BLaER1 treated with 17β-estradiol and CSF1 and Interleukin-3, amounts not matched to agents 10 nM and 100 nM (cell line): ENCODE results near the gene URAD.
"Not testable (repeated sequence)": the region's sequence is repeated elsewhere in the genome, so short reads cannot be mapped to it uniquely, and the experiment has no call there.

Source experiments
- H3K27ac ChIP-seq, 11 experiments: shearing (Covaris generic); formaldehyde crosslinking; 2 replicates each; pipeline ENCODE4 v1.8.1; 2022
- H3K27me3 ChIP-seq, 11 experiments: shearing (Covaris generic); formaldehyde crosslinking; 2 replicates each; pipeline ENCODE4 v1.8.1; 2022
- H3K36me3 ChIP-seq, 11 experiments: shearing (Covaris generic); formaldehyde crosslinking; 2 replicates each; pipeline ENCODE4 v1.8.1; 2022
- H3K4me1 ChIP-seq, 10 experiments: shearing (Covaris generic); formaldehyde crosslinking; 2 replicates each; pipeline ENCODE4 v1.8.1; 2022
- H3K4me2 ChIP-seq, 11 experiments: shearing (Covaris generic); formaldehyde crosslinking; 2 replicates each; pipeline ENCODE4 v1.8.1; 2022
- H3K4me3 ChIP-seq, 10 experiments: shearing (Covaris generic); formaldehyde crosslinking; 2 replicates each; pipeline ENCODE4 v1.8.1; 2022
- H3K9ac ChIP-seq, 11 experiments: shearing (Covaris generic); formaldehyde crosslinking; 2 replicates each; pipeline ENCODE4 v1.8.1; 2022
- H3K9me3 ChIP-seq, 11 experiments: shearing (Covaris generic); formaldehyde crosslinking; replicated peaks in 1 of 11; 2 replicates each; pipeline ENCODE4 v1.8.1; 2022
- H4K20me1 ChIP-seq, 11 experiments: shearing (Covaris generic); formaldehyde crosslinking; 2 replicates each; pipeline ENCODE4 v1.8.1; 2022
- Cebpa-rat ChIP-seq, 11 experiments: shearing (Covaris generic); IDR thresholded peaks; 2 replicates each; pipeline ENCODE4 v1.8.1; 2022

Gene URAD

GRCh38 chr13:28027071-28027470 is 38.6 kb upstream of the URAD start:
- H3K27me3 ChIP-seq = no peaks in the 10 kb centered on the region
- no peak for TF ChIP-seq Cebpa-rat (IDR thresholded peaks at IDR 0.05)
- no peak overlapping the region for H3K4me3 ChIP-seq
- H3K9me3 ChIP-seq = peaks cover 0 to 6% (median 0%) of the 10 kb centered on the region in 11 experiments; a peak in 2 of 22 replicates
- H3K4me1 ChIP-seq = peaks cover 0 to 22% (median 14%) of the 10 kb centered on the region in 10 experiments; a peak in 14 of 20 replicates
- H4K20me1 ChIP-seq = no peaks in the 10 kb centered on the region
- H3K27ac ChIP-seq = no peak overlapping the region
- H3K4me2 ChIP-seq = no peak overlapping the region
- no peaks in the 10 kb centered on the region for H3K36me3 ChIP-seq
- no peak overlapping the region for H3K9ac ChIP-seq

GRCh38 chr13:28026508-28026907 is 38.0 kb upstream of the URAD start:
- Histone ChIP-seq H3K27me3 (no peaks in the 10 kb centered on the region), H3K4me1 (peaks cover 0 to 17% (median 11%) of the 10 kb centered on the region in 10 experiments; a peak in 14 of 20 replicates), H3K36me3 (no peaks in the 10 kb centered on the region), H3K9me3 (0 out of 22 replicates have a peak, but pooled peaks cover 0 to 1% (median 0%) of the 10 kb centered on the region in 11 experiments), H3K9ac (no peak overlapping the region), H3K4me2 (no peak overlapping the region), H3K27ac (no peak overlapping the region), H4K20me1 (no peaks in the 10 kb centered on the region), H3K4me3 (no peak overlapping the region)
- no peak for TF ChIP-seq Cebpa-rat (IDR thresholded peaks at IDR 0.05)

DNA sequence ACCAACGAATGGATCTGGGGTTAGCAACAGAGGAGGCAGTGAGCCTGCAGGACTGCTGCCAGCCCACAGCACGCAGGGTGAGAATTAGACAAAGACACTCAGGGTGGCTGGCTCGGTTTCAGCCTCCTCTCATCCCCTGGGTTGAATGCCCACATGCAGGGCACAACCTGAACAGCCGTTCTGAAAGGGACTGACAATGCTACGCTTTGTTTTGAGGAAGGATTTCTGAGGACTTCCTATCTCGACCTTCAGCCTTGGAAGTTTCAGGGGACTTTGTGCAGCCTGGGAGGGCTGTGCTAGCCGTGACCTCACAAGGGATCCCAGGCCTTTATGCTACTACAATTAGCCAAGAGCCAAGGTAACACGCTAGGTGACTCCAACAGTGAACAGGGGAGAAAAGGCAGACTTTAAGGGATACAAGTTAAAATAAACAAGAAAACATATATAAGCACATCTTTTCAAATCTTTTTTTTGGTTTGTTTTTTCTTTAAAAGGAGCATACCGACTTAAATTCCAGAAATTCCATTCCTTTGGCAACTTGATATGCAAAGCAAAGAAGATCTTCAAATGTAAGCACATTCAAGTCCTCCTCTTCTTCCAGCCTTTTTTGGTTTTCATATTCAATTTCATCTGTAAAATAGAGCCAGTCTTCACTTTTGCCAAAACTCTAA is 34.5 kb upstream of the URAD start:
- peak overlapping the region in 3 of 11 experiments; percentile 2 to 20 (median 13); a peak in 3 of 22 replicates for H3K4me2 ChIP-seq
- TF ChIP-seq Cebpa-rat (IDR thresholded peaks at IDR 0.05) = no peak
- H3K27me3 ChIP-seq = no peaks in the 10 kb centered on the region
- H3K9ac ChIP-seq = no peak overlapping the region
- H3K36me3 ChIP-seq = no peaks in the 10 kb centered on the region
- H4K20me1 ChIP-seq = no peaks in the 10 kb centered on the region
- no peak overlapping the region for H3K27ac ChIP-seq
- no peaks in the 10 kb centered on the region for H3K9me3 ChIP-seq
- H3K4me3 ChIP-seq = no peak overlapping the region
- peaks cover 0 to 10% (median 5%) of the 10 kb centered on the region in 10 experiments; a peak in 7 of 20 replicates for H3K4me1 ChIP-seq

DNA sequence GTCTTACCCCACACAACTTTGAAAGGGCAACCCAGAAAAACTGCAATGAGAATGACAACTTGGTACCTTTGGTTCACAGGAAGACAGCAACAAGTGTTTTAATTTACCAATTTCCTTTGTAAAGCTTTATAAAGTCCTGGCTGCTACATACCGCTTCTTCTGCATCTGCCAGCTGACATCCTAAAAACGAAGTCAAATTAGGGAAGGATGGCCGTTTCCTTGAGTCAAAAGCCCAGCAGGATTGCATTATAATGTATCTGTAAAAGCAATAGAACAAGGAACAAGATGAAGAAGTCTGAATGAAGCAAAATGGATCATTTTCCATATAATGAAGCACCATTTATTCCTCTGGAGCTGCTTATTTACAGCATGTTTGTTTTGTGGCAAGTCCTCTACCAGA is 25.8 kb upstream of the URAD start:
- H3K4me3 ChIP-seq = no peak overlapping the region
- no peak overlapping the region for H3K27ac ChIP-seq
- peaks cover 7 to 17% (median 11%) of the 10 kb centered on the region in 10 experiments; a peak in 17 of 20 replicates for H3K4me1 ChIP-seq
- TF ChIP-seq Cebpa-rat (IDR thresholded peaks at IDR 0.05) = no peak
- H4K20me1 ChIP-seq = no peaks in the 10 kb centered on the region
- H3K9me3 ChIP-seq = peaks cover 0 to 3% (median 0%) of the 10 kb centered on the region in 11 experiments; a peak in 1 of 22 replicates
- H3K4me2 ChIP-seq = no peak overlapping the region
- no peak overlapping the region for H3K9ac ChIP-seq
- H3K36me3 ChIP-seq = no peaks in the 10 kb centered on the region
- no peaks in the 10 kb centered on the region for H3K27me3 ChIP-seq

DNA sequence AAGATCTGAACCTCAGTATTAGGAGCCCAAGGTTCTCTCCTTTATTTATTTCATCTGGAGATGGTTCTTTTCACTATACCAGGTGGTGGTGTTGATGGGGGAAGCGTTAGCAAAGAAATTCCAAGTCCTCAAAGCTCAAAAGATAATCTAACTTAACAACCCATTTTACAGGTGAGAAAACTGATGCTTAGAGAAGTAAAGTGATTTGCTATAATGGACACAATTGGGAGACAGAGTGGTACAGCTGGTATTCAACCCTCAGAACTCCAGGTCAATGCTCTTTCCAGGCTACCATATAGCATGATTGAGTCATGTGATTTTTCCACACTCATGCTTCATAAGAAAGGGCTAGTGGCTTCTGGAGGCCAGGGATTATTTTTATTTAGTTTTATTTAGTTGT is 25.0 kb upstream of the URAD start:
- no peak overlapping the region for H3K4me2 ChIP-seq

DNA sequence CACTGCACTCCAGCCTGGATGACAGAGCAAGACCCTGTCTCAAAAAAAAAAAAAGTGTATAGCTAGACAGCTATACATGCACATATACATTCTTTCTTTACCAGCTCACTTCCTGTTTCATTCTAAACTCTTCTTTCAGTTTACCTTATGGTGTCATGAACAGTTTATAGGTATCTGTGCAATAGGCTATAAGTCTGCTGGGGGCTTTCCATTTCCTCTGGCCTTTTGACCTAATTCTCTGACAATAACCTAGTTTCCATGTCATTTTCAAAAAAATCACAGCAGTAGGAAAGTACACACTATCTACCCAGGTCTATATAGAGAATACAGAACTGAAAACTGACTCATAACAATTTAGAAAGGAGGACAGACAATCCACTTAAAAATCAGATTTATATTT is 24.4 kb upstream of the URAD start:
- Histone ChIP-seq H3K36me3 (no peaks in the 10 kb centered on the region), H3K4me3 (no peak overlapping the region), H3K4me1 (peaks cover 7 to 17% (median 11%) of the 10 kb centered on the region in 10 experiments; a peak in 17 of 20 replicates), H3K27me3 (no peaks in the 10 kb centered on the region), H3K4me2 (peak overlapping the region in 4 of 11 experiments; percentile 11 to 52 (median 24); a peak in 3 of 22 replicates), H3K9ac (no peak overlapping the region), H3K27ac (no peak overlapping the region), H4K20me1 (no peaks in the 10 kb centered on the region), H3K9me3 (peaks cover 0 to 3% (median 0%) of the 10 kb centered on the region in 11 experiments; a peak in 1 of 22 replicates)
- no peak for TF ChIP-seq Cebpa-rat (IDR thresholded peaks at IDR 0.05)

More for the DNA sequence above, 25.0 kb upstream of the URAD start:
- Histone ChIP-seq H3K9ac (no peak overlapping the region), H3K36me3 (no peaks in the 10 kb centered on the region), H3K27ac (no peak overlapping the region), H3K4me3 (no peak overlapping the region), H3K4me1 (peaks cover 7 to 17% (median 11%) of the 10 kb centered on the region in 10 experiments; a peak in 17 of 20 replicates), H3K9me3 (peaks cover 0 to 3% (median 0%) of the 10 kb centered on the region in 11 experiments; a peak in 1 of 22 replicates), H4K20me1 (no peaks in the 10 kb centered on the region), H3K27me3 (no peaks in the 10 kb centered on the region)
- TF ChIP-seq Cebpa-rat (IDR thresholded peaks at IDR 0.05) = no peak

DNA sequence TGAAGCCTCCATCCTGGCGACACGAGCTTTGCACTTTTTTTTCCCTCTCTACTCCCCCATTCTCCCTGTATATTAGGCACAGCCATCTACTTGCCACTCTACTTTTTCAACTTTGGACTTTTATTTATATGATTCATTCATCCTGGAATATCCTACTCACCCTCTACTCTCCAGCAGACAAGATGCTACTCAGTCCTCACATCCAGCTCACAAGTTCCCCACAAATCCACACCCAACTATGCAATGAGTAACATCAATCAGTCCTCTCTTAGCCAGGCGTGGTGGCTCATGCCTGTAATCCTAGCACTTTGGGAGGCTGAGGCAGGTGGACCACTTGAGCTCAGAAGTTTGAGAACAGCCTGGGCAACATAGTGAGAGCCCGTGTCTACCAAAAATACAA is 23.9 kb upstream of the URAD start:
- Histone ChIP-seq H3K27ac (no peak overlapping the region), H3K9ac (no peak overlapping the region), H3K27me3 (no peaks in the 10 kb centered on the region), H4K20me1 (no peaks in the 10 kb centered on the region), H3K36me3 (no peaks in the 10 kb centered on the region), H3K4me3 (no peak overlapping the region), H3K4me2 (peak overlapping the region in 5 of 11 experiments; percentile 11 to 52 (median 37); a peak in 5 of 22 replicates), H3K9me3 (peaks cover 0 to 3% (median 0%) of the 10 kb centered on the region in 11 experiments; a peak in 1 of 22 replicates), H3K4me1 (peaks cover 7 to 17% (median 11%) of the 10 kb centered on the region in 10 experiments; a peak in 17 of 20 replicates)
- TF ChIP-seq Cebpa-rat (IDR thresholded peaks at IDR 0.05) = no peak

DNA sequence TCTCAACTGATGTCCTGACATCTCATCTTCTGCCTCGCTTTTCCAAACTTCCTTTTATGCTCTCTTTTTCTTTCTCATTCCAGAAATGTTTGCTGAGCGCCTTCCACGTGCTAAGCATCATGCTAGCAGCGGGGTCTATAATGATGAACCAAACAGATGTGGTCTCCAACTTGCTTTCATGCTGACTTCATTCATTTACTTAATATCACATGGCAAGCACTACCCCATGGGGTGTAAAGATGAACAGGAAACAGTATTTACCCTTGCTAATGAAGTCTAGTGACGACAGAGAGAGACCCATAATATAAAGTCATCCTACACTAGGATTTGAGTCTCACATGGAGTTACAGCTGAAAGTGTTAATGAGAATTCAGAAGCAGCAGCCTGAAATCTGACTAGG is 21.6 kb upstream of the URAD start:
- Histone ChIP-seq H3K36me3 (no peaks in the 10 kb centered on the region), H3K4me1 (peaks cover 7 to 17% (median 11%) of the 10 kb centered on the region in 10 experiments; a peak in 17 of 20 replicates), H3K9me3 (peaks cover 0 to 3% (median 0%) of the 10 kb centered on the region in 11 experiments; a peak in 1 of 22 replicates), H3K4me2 (no peak overlapping the region), H3K4me3 (no peak overlapping the region), H4K20me1 (no peaks in the 10 kb centered on the region), H3K9ac (no peak overlapping the region), H3K27me3 (no peaks in the 10 kb centered on the region), H3K27ac (no peak overlapping the region)
- TF ChIP-seq Cebpa-rat (IDR thresholded peaks at IDR 0.05) = no peak

GRCh38 chr13:28005016-28005415 is 16.5 kb upstream of the URAD start:
- not testable (repeated sequence) for H3K27me3 ChIP-seq

More at GRCh38 chr13:28005016-28005415, 16.5 kb upstream of the URAD start:
- not testable (repeated sequence) for H4K20me1 ChIP-seq, H3K9me3 ChIP-seq, H3K4me3 ChIP-seq, H3K4me2 ChIP-seq, H3K9ac ChIP-seq, H3K36me3 ChIP-seq, H3K27ac ChIP-seq, H3K4me1 ChIP-seq
